Esophagus squamous epithelium (tissue), 4 donors: ENCODE results near the gene SLC25A13.

Source experiments
- POLR2A ChIP-seq, 4 donors: fragments of 450-650 bp; IDR thresholded peaks; one replicate each; pipeline ENCODE4 v1.6.1; 2017; ENCODE audit warnings: antibody characterized with exemption in 4 of 4, mild to moderate bottlenecking in 4 of 4, moderate library complexity in 3 of 4
- TF ChIP-seq, protein P1 (sequence below), 6 experiments: fragments of 450-650 bp in 4 of 6; fragments of 200-600 bp in 2 of 6; sonication (generic) in 2 of 6; IDR thresholded peaks; one replicate each; pipeline ENCODE4 v1.5.1; 2016 to 2019; ENCODE audit warnings: antibody characterized with exemption in 6 of 6, mild to moderate bottlenecking in 4 of 6, moderate library complexity in 4 of 6

DNA sequence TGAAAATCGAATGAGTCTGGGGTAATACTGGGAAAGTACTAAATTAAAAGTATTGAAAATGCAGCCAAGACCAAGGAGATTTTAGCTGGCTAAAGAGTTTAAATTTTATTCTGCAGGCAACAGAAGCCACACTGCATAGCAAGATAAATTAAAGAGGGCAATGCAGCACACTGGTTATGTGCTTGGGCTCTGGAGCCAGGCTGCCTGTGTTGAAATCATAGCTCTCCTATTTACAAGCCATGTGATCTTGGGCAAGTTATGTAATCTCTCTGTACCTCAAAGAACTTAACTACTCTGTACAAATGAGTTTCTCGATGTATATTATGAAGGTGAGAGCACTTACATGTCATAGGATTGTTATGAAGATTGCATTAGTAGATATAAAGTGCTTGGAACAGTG lies 9.9 kb downstream of the SLC25A13 start:
- TF ChIP-seq, protein P1, sequence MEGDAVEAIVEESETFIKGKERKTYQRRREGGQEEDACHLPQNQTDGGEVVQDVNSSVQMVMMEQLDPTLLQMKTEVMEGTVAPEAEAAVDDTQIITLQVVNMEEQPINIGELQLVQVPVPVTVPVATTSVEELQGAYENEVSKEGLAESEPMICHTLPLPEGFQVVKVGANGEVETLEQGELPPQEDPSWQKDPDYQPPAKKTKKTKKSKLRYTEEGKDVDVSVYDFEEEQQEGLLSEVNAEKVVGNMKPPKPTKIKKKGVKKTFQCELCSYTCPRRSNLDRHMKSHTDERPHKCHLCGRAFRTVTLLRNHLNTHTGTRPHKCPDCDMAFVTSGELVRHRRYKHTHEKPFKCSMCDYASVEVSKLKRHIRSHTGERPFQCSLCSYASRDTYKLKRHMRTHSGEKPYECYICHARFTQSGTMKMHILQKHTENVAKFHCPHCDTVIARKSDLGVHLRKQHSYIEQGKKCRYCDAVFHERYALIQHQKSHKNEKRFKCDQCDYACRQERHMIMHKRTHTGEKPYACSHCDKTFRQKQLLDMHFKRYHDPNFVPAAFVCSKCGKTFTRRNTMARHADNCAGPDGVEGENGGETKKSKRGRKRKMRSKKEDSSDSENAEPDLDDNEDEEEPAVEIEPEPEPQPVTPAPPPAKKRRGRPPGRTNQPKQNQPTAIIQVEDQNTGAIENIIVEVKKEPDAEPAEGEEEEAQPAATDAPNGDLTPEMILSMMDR (IDR thresholded peaks at IDR 0.05), result no peak
- TF ChIP-seq POLR2A (IDR thresholded peaks at IDR 0.05), result no peak
